ENCODE data around the gene PREX1.

GRCh38 chr20:48604936-48605335 is 222.9 kb downstream of the PREX1 start:
- TF ChIP-seq MXI1 (IDR thresholded peaks at IDR 0.05; ENCODE audit: borderline replicate concordance, low read depth, low read length), result no peak
- no peak for TF ChIP-seq CHD1 (IDR thresholded peaks at IDR 0.05; ENCODE audit: low read depth, low read length)
- no peak for TF ChIP-seq CTCF (conservative IDR thresholded peaks at IDR 0.05; ENCODE audit: low read depth, low read length)
- TF ChIP-seq USF2 (IDR thresholded peaks at IDR 0.05; ENCODE audit: low read depth, low read length), result no peak
- no peak for TF ChIP-seq MAFK (IDR thresholded peaks at IDR 0.05; ENCODE audit: low read depth, low read length)
- TF ChIP-seq RAD21 (IDR thresholded peaks at IDR 0.05; ENCODE audit: low read length), result no peak
- no peak for TF ChIP-seq RFX5 (IDR thresholded peaks at IDR 0.05; ENCODE audit: low read depth, low read length)
